GM19023 (cell line): ENCODE results near the gene RASGRF2.

ENCODE experiments used
- ATAC-seq: cut with Tn5 transposase; IDR thresholded peaks from one replicate; pipeline ENCODE4 v1.9.1; 2021; ENCODE audit warnings: mild to moderate bottlenecking, moderate library complexity; ENCODE audit not compliant: unreplicated experiment

Gene RASGRF2

DNA sequence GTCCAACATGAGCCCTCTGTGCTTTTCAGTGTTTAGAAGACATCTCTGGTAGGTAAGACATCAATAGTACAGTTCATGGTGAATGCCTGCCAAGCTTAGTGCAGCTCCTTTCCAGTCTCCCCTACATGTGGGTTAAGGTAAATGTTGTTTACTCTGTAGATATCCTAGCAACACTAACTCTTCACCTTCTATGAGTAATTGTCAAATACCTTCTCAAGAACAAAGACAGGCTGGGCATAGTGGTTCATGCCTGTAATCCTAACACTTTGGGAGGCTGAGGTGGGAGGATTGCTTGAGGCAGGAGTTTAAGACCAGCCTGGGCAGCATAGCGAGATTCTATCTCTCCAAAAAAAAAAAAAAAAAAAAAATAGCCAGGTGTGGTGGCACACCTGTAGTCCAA lies 18.7 kb upstream of the RASGRF2 start:
- no peak for ATAC-seq

DNA sequence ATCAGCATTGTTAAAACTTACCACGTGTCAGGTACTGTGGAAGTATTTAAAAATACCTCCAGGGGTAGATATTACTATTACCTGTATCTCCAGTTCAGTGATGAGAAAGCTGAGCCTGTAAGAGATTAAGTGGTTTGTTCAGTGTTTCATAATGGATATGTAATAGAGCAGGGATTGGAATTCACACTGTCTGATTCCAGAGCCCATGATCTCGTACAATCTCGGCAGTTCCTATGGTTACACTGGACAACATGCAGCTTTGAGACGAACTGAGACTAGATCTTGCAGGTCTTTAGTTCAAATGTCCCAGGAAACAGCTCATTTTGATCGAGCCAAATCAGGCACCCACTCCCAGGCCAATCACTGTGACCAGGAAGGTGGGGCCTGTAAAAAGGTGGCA lies 8.8 kb upstream of the RASGRF2 start:
- ATAC-seq, result no peak

DNA sequence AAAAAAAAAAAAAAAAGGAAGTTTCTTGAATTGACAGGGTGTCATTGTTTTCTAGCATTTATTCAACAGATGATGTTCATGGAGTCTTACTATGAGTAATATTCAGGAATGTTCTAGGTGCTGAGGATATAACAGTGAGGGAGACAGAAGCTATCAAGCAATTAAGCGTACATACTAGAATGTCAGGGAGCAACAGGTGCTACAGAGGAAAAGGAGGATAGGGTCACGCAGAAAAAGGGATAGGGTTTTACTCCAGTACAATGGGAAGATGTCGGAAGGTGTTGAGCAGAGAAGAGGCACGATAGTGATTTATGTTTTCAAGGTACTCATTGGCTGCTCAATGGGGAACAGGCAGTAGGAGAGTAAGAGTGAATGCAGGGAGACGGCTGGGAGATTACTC lies 6.6 kb upstream of the RASGRF2 start:
- ATAC-seq, result no peak

- ATAC-seq, result no peak
Observed at GRCh38 chr5:80955082-80955590, 5.0 kb upstream of the RASGRF2 start.

DNA sequence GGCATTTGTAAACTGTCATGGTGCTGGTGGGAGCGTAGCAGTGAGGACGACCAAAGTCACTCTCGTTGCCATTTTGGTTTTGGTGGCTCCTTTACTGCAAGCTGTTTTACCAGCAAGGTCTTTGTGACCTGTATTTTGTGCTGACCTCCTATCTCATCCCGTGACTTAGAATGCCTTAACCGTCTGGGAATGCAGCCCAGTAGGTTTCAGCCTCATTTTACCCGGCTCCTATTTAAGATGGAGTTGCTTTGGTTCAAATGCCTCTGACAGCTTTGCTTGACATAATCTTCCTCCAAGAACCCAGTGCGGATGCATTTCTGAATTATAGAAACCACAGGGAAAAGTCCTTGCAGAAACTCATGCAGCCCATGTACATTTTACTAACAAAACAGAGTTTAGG lies 3.9 kb upstream of the RASGRF2 start:
- no peak for ATAC-seq

DNA sequence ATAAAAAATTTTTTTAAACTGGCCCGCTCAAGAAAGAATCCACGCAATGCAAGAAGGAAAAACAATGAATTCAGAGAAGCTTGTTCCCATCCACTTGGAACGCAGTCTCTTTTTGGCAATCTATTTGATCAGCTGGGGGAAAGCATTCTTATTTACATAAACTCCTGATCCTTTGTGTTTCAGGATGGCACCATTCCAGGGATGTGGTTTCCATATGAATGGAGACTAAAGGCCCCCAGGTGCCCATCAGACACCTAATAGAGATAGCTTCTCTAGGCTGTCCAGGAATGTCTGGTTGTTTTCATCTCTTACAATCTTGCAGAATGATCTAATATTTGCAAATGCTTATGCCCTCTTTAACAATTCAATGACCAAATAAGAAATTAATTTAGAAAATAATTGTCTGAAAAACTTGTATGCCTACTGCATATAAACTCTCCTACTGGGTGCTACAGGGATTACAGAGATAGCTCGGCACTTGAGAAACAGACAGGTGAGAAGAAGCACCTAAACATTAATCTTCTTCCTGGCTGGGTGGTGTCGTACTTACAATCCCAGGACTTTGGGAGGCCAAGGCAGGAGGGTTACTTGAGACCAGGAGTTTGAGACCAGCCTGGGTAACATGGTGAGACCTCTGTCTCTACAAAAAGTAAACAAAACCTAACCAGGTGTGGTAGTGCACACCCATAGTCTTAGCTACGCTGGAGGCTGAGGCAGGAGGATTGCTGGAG lies 3.0 kb upstream of the RASGRF2 start:
- ATAC-seq, result no peak

GRCh38 chr5:80958616-80959015 lies 1.5 kb upstream of the RASGRF2 start:
- ATAC-seq, result no peak

DNA sequence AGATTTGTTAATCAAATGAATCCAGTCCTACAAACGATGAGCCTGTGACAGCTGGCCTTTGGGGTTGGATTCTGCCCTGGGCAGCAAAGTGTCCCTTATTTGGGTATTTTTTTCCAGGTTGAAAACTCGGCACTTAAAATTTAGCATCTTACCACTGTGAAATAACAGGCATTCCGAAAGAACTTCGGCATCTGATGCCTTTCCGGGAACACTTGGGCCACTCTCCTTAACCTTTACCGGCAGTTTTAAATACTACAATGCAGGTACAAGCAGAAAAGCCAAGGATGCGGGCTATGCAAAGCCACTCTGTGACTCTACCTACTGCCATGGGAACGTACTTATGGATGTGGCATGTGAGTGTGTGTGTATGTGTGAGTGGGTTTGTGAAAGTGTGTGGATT lies 1.0 kb upstream of the RASGRF2 start:
- ATAC-seq, result no peak

DNA sequence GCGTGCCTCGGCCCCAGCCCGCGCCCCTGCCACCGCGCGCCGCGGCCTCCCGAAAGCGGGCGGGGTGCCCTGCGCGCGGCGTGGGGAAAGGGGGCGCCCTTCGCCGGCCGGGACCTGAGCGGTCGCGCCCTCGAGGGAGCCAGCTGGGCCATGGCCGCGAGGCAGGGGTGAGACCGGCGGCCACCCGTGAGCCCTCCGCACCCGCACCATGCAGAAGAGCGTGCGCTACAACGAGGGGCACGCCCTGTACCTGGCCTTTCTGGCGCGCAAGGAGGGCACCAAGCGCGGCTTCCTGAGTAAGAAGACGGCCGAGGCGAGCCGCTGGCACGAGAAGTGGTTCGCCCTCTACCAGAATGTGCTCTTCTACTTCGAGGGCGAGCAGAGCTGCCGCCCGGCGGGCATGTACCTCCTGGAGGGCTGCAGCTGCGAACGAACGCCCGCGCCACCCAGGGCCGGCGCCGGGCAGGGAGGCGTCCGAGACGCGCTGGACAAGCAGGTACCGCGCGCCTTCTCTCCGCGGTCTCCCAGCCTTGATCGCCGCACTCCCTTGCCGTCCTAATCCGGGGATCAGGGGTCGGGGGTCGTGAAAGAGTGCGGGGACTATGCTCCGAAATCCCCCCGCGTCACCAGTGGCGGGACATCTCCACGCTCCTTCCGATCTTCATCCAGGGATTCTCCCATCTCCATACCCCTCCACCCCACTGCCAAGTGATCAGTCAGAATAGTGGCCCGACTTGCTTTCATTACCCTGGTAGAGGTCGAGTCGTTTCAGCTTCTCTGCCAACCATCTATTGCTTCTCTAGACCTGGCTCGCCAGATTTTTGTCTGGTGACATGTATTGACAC lies 590 bp downstream of the RASGRF2 start:
- no peak for ATAC-seq

GRCh38 chr5:80961376-80962281 lies 1.5 kb downstream of the RASGRF2 start:
- ATAC-seq, result no peak

GRCh38 chr5:80962630-80963520 lies 2.7 kb downstream of the RASGRF2 start:
- ATAC-seq, result no peak

DNA sequence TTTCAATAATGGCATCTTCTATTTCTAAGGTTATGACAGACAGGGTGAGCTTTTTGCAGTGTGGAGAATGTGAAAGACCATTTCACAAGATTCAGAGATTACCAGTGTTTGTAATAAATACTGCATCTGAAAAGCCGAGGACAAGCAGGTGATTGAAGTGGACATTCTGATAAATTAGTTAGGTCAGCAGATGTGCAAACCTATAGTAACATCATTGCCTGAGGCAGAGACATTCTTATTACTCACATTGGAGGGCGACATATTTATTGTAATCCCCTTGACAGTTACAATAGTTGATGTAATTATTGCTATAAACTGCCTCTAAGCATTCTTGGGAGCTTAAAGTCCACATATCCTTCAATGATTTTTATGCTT lies 3.3 kb downstream of the RASGRF2 start:
- ATAC-seq, result no peak

- ATAC-seq, result no peak
Observed at GRCh38 chr5:80963966-80964481, 3.9 kb downstream of the RASGRF2 start.

- ATAC-seq, result no peak
Observed at GRCh38 chr5:80964491-80964890, 4.3 kb downstream of the RASGRF2 start.

DNA sequence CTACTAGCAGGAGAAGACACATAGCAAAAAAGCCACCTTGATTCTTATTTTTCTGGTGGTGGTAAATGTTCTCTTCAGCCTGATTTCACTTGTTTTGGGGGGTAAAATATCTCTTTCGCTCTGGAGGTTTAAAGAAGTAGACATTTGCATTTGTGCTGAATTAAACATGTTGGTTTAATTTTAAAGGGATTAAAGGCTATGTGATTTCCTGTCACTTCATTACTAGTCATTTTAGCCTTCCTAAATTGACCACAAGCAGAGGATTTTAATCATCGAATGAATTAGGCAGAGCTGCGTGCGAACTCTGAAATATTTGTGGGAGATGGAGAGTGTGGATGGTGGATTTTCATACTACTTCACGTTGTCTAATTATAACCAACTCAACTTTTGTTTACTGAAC lies 4.8 kb downstream of the RASGRF2 start:
- ATAC-seq, result no peak

- ATAC-seq, result no peak
Observed at GRCh38 chr5:80967500-80968181, 7.5 kb downstream of the RASGRF2 start.

- no peak for ATAC-seq
Observed at GRCh38 chr5:80973027-80973426, 12.9 kb downstream of the RASGRF2 start.

DNA sequence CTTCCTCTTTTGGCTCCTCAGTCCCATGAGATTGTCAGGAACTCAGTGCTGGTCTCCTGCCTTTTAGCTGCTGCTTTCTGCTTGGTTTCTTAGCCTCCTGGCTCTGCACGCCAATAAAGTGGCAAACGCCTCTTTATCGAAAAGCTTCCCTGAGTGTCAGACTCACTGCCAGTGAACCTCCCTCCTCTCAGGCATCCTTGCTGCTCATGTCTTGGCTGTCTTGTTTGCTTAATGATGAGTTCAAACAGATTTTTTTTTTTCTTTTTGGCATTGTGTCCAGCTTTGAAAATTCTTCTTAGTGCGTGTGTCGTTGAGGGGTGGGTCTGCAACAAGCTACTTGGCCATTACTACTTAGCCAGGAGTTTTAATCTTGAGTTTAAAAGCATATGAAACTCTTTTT lies 14.9 kb downstream of the RASGRF2 start:
- no peak for ATAC-seq

GRCh38 chr5:80976985-80977384 lies 16.8 kb downstream of the RASGRF2 start:
- ATAC-seq, result no peak
